ENCODE data around the gene NARF.
"Not testable (repeated sequence)": the region's sequence is repeated elsewhere in the genome, so short reads cannot be mapped to it uniquely, and the experiment has no call there.

NARF gene

GRCh38 chr17:82497483-82498405 is 39.2 kb downstream of the NARF start:
- peak; percentile 80 for DNase-seq (ENCODE audit: low read depth)

GRCh38 chr17:82502207-82502606 is 43.7 kb downstream of the NARF start:
- DNase-seq (ENCODE audit: low read depth), result no peak

DNA sequence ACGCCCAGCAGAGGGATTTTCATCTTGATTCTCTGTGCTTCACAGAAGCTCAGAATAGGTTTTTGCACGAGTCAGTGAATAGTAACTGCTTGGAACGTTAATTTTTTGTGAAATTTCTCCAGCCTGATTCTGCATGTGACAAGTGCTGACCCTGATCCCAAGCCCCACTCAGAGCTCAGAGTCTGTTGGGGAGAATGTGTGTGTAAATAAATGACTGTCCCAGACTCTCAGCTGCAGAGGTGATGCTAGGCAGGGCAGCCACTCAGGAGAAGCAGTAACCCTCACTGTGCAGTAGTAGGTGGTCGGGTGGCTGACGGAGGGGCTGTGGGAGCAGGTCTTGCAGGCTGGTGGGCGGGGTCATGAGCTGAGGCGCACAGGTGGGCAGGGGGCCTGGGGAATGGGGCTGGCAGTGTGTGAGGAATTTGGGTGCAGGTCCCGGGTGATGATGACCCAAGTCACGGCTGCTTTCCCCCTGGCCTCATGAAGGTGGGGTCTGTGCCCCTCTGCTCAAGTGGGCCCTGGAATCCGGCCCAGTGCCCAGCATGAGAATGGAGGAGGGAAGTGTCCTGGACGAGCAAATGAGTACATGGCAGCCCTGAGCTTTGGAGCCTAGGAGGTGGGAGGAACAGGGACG is 44.7 kb downstream of the NARF start:
- no peak for DNase-seq (ENCODE audit: low read depth)

GRCh38 chr17:82503728-82504308 is 45.3 kb downstream of the NARF start:
- DNase-seq (ENCODE audit: low read depth), result no peak

DNA sequence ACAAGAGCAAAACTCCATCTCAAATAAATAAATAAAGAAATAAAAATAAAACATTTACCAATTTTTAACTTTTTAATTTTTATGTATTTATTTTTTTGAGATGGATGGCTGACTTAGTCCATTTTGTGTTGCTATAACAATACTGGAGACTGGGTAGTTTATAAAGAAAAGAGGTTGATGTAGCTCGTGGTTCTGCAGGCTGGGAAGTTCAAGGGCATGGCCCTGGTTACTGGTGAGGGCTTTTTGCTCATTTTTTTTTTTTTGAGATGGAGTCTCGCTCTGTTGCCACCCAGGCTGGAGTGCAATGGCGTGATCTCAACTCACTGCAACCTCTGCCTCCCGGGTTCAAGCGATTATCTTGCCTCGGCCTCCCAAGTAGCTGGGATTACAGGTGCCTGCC is 46.8 kb downstream of the NARF start:
- DNase-seq (ENCODE audit: low read depth), result no peak

- DNase-seq (ENCODE audit: low read depth), result not testable (repeated sequence)
These were observed 47.9 kb downstream of the NARF start for GRCh38 chr17:82506402-82506801.

- no peak for DNase-seq (ENCODE audit: low read depth)
These were observed 49.2 kb downstream of the NARF start for GRCh38 chr17:82507631-82508175.

DNA sequence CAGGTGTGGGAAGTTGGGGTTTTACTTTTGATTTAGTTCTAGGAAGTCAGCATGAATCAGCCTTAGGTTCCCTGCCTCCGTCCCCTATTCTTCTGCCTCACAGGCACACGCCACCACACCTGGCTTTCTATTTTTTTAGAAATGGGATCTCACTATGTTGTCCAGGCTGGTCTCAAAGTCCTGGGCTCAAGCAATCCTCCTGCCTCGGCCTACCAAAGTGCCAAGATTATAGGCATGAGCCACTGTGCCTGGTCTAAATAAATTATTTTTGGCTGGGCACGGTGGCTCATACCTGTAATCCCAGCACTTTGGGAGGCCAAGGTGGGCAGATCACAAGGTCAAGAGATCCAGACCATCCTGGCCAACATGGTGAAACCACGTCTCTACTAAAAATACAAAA is 53.1 kb downstream of the NARF start:
- not testable (repeated sequence) for DNase-seq (ENCODE audit: low read depth)

- not testable (repeated sequence) for DNase-seq (ENCODE audit: low read depth)
These were observed 55.3 kb downstream of the NARF start for GRCh38 chr17:82513864-82514263.

- no peak for DNase-seq (ENCODE audit: low read depth)
These were observed 58.8 kb downstream of the NARF start for GRCh38 chr17:82517230-82517865.

DNA sequence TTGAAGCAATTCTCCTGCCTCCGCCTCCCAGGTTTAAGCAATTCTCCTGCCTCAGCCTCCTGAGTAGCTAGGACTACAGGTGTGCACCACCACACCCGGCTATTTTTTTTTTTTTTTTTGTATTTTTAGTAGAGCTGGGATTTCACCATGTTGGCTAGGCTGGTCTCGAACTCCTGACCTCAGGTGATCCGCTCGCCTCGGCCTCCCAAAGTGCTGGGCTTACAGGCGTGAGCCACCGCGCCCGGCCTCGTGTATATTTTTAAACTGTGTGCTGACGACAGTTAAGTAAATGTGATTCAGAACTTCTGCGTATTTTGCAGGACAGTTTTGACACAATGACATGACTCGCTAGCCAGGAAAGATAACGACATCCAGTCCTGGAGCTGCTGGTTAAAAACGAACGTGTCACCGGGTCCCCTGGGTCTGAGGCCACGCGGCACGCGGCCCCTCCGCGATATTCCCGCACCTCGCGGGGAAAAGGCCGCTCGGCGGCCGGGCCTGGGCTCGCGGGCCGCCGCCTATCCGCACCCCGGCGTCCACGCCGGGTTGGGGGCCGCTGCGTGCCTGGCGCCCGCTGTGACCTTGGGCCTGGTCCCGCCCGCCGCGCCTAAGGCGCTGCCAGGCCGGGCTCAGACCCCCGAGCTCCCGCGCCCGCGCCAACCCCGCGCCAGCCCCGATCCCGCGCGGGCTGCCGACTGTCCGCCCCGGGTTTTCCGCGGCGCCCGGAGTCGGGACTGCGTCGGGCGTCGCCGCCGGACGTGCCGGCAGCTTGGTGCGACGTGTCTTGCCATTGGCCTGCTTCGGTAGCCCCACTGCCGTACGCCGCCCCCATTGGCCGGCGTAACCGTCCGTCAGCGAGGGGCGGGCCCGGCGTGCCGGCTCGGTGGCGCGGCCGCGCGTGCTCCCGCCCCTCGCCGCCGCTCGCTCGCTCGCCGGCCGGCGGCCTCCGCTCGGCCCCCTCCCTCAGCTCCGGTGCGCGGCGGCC is 60.6 kb downstream of the NARF start, which contains the start of gene FOXK2:
FOXK2 (plus strand) TSS at position 907 of the 985 bp plus-strand sequence. CDS start 157 bp downstream, outside the sequence.
- peak; percentile 68 for DNase-seq (ENCODE audit: low read depth)

DNA sequence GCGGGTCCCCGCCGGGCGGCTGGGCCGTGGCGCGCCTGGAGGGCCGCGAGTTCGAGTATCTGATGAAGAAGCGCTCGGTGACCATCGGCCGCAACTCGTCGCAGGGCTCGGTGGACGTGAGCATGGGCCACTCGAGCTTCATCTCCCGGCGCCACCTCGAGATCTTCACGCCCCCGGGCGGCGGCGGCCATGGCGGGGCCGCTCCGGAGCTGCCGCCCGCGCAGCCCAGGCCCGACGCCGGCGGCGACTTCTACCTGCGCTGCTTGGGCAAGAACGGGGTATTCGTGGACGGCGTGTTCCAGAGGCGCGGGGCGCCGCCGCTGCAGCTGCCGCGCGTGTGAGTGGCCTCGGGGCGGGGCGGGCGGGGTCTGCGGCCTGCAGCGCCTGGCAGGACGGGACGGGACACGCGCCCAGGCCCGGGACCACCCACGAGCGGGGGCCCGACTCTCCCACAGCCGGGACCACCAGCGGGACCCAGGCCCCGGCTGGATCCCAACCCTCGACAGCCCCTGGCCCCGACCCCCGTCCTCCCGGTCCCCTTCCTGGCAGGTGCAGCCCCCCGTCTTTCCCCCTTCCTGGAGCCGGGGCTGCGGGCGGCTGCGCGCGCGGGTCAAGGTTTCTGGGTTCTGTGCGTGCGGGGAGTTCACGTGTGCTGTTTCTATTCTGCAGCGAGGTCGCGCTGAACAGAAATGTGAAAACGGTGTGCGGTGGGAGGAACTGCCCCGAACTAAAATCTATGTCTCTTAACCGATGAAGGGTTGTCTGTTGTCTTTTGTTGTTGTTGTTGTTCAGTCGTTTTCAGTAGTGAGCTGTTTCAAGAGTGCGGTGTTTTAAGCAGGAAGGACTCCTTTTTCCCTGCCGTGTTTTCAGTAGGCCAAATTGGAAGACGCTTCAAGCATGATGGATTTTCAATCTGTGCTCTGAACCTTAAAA is 61.7 kb downstream of the NARF start:
- no peak for DNase-seq (ENCODE audit: low read depth)

- DNase-seq (ENCODE audit: low read depth), result no peak
These were observed 66.0 kb downstream of the NARF start for GRCh38 chr17:82524540-82524939.

GRCh38 chr17:82525712-82526111 is 67.2 kb downstream of the NARF start:
- no peak for DNase-seq (ENCODE audit: low read depth)

DNA sequence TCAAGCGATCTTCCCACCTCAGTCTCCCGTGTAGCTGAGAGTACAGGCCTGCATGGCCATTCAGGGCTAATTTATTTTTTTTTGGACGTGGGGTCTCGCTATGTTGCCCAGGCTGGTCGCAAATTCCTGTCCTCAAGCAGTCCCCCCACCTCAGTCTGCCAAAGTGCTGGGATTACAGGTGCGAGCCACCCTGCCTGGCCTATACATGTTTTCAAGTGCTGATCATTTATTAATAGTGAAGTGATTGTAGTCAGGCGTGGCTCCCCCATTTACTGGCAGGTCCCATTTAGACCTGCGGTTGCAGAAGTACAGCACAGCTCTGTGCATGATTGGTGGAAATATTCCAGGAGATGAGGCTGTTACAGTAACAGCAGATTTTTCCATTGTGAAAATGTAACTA is 69.4 kb downstream of the NARF start:
- no peak for DNase-seq (ENCODE audit: low read depth)

DNA sequence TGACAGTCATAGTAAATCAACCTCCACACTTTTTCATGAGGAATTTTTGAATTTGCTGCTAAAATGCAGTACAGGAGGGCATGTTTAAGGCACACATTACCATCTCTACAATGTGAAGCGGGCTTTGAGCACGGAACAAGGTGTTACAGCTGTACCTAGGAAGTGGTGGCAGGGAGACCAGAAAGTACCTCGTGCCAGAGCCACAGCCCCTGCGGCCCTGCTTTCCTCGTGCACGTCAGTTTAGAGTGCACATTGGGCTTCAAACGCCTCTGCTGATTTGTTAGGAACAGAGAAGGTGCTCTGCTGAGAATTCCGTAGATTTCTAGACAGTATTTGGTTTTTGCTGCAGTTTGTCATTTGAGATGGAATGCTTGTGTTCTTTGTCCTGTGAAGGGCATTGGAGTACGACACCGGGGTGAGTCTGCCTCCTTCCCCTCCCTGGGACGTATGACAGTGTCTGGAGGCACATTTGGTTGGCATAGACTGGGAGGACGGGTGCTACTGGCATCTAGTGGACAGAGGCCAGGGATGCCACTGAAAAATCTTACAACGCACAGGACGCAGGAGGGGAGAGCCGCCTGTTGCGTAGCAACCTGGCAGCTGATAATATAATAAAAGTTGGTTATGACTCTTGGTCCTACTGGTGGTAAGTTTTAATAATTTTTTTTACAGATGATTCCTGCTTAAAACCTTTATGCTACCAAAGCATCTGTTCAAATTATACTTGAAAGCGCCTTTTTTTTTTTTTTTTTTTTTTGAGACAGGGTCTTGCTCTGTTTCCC is 70.1 kb downstream of the NARF start:
- no peak for DNase-seq (ENCODE audit: low read depth)

DNA sequence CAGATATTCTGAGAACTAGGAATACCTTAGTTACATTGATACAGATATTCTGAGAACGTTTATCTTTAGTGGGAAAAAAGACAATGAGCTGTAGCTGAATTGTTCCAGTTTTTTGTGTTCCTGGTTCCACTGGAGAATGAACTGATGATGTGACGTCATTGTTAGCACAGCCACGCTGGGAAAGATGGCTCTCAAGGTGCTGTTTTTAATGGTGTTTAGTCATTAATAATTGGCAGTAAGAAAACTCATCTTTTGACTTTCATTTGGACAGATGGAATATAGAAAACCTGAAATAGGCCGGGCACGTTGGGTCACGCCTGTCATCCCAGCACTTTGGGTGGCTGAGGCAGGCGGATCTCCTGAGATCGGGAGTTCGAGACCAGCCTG is 71.4 kb downstream of the NARF start:
- DNase-seq (ENCODE audit: low read depth), result no peak

GRCh38 chr17:82531431-82531881 is 72.9 kb downstream of the NARF start:
- peak; percentile 56 for DNase-seq (ENCODE audit: low read depth)

DNA sequence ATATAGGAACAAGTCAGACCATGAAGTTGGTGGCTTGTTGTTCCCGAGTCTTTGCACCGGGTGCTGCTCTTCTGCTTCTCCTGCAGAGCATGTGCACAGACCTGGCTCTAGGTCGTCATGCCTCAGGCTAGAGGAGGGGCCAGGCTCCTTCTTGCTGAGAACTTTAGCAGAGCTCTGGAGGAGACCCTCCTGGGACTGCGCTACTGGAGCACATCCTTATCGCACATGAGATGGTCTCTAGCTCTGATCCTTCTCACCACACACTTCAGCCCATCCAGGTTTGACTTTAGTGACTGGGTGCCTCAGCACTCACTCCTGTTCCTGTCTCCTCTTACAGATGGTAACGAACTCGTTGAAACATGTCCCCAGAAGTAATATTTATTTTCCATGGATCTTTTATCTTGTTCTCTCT is 75.9 kb downstream of the NARF start:
- no peak for DNase-seq (ENCODE audit: low read depth)
